ENCODE data around the gene PBXIP1.
"Not testable (repeated sequence)": the region's sequence is repeated elsewhere in the genome, so short reads cannot be mapped to it uniquely, and the experiment has no call there.

PBXIP1 gene, protein sequence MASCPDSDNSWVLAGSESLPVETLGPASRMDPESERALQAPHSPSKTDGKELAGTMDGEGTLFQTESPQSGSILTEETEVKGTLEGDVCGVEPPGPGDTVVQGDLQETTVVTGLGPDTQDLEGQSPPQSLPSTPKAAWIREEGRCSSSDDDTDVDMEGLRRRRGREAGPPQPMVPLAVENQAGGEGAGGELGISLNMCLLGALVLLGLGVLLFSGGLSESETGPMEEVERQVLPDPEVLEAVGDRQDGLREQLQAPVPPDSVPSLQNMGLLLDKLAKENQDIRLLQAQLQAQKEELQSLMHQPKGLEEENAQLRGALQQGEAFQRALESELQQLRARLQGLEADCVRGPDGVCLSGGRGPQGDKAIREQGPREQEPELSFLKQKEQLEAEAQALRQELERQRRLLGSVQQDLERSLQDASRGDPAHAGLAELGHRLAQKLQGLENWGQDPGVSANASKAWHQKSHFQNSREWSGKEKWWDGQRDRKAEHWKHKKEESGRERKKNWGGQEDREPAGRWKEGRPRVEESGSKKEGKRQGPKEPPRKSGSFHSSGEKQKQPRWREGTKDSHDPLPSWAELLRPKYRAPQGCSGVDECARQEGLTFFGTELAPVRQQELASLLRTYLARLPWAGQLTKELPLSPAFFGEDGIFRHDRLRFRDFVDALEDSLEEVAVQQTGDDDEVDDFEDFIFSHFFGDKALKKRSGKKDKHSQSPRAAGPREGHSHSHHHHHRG

GRCh38 chr1:154955718-154956543, at the start of gene PBXIP1:
PBXIP1 (minus strand) TSS chr1:154956099; CDS start chr1:154953721, 2,378 bp downstream.
- DNase-seq = peak; percentile 98

DNA sequence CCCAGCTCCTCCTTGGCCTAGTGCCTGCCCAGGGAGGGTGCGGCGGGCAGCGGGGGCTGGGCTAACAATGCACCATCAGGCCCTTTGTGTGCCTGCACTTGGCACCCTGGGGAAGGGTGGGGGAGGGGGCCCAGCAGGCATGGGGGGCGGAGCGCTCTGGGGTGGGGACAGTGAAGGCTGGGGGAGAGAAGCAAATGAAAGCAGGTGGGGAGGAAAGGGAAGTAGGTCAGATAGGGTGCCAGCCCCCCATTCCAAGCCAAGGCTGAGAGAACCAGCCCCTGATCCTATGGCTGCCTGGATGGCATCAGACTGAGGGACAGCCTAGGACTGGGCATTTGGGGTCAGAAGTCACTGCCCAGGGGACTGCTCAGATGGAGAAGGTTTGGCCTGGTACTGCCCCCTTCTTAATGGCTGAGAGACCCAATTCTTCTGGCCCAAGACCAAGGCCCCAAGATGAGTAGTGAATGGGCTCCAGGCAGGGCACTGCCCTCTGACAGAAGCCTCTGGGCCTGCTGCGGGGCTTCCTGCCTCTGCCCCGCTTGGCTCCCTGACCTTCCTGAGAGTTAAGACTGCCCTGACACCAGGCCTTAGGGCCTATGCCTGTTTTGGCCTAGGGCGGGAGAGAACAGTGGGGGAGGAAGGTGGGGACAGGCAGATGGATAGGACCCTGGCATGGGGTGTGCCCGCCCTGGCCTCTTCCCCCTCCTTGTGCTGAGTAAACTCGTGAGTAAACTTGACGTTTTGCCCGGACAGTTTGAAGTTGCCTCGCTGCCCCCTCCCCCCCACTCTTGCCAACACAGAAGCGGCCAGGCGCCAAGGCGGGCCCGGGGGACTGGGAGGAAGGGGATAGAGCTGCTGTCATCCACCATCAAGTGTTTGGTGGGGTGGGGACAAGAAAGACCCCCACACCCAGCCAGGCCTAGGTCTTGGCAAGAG, 49.4 kb upstream of the PBXIP1 start:
- peak; percentile 43 for DNase-seq

- DNase-seq = no peak
These were observed 48.6 kb upstream of the PBXIP1 start for GRCh38 chr1:155004352-155005075.

DNA sequence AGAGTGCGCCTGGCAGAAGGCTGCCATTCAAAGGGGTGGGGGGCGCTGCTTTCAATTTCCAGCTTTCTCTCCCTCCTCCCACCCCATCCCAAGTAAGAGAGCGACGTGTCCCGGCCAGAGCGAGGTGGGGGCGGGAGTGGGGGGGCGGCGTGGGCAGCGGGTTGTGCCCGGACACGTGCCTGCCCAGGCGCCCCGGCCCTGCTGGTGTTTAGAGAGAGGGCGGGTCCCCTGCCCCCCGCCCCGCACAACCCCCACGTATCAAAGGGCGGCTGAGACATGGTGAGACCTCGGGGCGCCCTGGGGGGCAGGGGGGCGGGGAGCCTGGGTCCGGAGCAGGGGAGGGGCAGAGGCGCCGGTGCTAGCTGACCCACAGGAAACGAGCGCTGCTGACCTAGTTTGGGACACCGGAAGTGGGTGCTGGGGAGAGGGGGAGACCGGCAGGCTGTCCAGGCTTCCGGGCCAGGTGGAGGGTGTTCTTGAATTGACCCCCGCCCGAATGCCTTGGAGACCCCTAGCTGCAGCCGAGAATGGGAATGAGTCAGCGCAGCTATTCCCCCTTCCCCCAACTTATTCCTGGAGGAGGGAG, 48.0 kb upstream of the PBXIP1 start:
- DNase-seq = peak; percentile 49

- DNase-seq = peak; percentile 72
These were observed 47.4 kb upstream of the PBXIP1 start for GRCh38 chr1:155003227-155003765.

- DNase-seq = no peak
These were observed 46.7 kb upstream of the PBXIP1 start, which contains the start of gene ZBTB7B for GRCh38 chr1:155002464-155003226. ZBTB7B (plus strand) TSS chr1:155002802; CDS start chr1:155014661, 11,859 bp downstream.

DNA sequence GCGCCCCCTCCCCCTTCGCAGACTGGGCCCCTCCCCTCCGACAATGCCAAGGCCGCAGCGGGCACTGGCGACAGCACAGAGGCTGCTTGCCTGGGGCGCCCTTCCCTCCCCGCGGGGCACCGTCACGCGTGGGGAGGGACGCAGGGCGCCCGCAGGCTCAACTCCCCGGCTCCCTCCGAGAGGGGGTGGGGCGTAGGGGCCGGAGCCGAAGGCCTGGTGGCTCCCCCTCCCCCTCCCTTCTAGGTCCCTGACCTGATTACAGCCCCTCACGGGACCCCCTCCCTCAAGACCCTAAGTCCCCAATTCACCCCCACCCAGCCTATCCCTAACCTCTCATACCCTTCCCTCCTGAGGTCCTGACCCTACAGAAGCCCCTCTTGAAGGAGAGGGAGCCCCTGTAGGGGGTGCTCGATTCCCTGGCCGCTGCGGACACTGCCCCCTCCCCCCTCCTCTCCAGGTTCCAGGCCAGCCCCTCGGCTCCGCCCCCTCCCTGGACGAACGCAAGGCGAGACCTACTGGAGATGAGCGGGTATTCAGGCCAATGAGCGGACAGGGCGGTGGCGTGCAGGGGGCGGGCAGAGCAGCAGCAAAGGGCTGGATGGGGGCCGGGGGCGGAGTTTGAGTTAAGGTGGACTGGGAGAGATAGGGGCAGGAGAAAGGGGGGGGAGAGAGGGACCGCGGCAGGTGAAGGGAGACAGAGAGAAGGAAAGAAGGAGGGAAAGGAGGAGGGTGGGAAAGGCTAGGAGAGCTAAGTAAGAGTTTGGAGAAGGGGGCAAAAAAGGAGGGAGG, 46.0 kb upstream of the PBXIP1 start:
- peak; percentile 100 for DNase-seq

DNA sequence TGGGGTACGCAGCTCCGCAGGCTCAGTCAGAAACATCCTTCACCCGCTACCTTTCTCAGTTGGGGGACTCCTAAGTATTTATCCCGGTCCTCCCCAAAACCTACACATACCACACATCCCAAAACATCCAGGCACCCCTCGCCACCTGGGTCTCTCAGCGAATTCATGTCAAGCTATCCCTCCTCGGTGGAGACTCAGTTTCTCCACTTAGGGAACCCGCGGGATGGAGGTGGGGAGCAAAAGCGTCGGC, 45.5 kb upstream of the PBXIP1 start:
- no peak for DNase-seq

- peak; percentile 96 for DNase-seq
These were observed 45.0 kb upstream of the PBXIP1 start for GRCh38 chr1:155000726-155001424.

- peak; percentile 85 for DNase-seq
These were observed 44.5 kb upstream of the PBXIP1 start for GRCh38 chr1:155000411-155000725.

DNA sequence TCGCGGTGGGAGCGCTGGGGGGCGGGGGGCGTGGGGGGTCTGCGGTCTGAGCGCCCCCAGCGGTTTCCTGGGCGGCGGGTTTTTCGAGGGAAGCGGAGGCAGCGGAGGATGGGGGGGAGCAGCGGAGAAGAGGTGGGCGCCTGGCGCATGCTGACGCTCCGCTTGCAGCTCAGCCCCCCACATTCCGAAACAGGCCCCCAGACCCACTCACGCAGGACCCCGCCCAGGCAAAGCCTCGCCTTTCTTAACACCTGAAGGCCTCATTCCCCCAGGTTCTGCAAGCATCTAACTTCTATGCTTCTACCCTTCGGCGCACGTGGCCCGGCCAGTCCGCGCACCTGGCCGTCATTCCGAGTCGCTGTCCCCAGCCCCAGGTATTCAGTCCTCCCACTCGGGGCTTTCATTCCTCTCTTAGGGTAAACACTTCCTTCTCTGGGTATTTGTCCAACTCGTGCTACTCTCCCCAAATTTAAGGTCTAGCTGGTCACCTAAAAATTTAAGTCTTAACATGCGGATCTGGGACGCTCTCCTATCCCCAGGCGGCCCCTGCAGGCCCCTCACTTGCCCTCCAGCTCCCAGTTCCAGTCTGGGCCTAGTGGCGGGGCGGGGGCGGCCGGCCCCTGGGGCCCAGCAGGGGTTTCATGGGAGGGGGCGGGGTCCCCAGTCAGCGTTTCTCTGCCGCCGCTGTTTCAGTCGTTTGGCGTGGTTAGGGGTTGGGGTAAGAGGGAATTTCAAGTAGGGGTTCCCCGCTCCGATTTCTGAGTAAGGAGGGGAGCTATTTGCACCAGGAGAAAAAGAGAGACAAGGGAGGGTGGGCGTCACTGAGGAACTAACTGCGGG, 43.9 kb upstream of the PBXIP1 start:
- DNase-seq = peak; percentile 75

- peak; percentile 85 for DNase-seq
These were observed 43.1 kb upstream of the PBXIP1 start for GRCh38 chr1:154998818-154999570.

DNA sequence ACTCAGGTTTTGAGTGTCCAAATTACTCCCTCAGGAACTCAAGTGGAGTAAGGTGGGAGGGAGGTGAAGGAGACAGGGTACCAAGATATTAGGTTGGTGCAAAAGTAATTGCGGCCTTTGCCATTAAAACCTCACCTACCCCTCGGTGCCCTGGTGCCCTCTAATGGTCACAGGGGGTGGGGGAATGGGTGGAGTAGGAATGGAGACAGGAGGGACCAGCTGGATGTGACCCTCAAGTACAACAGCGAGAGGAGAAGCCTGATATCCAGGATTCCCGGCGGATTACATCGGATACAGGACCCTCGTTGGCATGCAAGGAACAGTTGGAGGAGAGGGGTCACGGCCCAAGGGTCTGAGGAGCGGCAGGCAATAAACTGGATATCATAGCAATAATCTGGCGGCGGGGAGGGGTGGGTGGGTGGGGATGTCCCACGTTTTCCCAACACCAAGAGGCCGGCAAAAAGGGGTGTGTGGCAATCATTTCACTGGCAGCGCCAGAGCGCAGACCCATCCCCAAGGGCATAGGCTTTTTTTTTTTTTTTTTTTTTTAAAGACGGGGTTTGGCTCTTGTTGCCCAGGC, 42.4 kb upstream of the PBXIP1 start:
- DNase-seq = no peak

DNA sequence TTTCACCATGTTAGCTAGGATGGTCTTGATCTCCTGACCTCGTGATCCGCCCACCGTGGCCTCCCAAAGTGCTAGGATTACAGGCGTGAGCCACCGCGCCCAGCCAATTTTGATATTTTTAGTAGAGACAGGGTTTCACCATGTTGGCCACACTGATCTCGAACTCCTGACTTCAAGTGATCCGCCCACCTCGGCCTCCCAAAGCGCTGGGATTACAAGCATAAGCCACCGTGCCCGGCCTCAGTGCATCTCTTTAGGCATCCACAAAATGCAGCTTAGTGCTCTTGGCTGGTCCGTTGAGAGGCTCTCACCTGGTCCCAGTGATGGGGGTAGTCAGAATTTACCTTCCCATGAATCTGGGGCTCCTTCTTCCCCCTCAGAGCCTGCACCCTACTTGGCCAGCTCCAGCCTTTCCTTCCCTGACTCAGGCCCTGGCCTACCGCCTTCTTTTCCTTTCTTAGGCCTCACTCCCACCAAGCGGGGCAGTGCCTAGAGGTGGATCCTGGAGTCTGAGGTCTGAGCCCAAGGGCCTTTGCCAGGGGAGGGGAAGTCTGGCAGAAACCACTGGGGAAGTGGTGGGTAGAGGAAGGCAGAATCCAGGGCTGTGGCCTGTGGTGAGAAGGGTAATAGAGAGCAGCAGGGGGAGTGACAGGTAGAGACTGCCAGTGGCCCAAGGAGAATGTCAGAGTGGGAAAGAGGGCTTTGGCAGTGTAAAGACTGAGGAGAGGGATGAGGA, 41.2 kb upstream of the PBXIP1 start:
- no peak for DNase-seq

- DNase-seq = not testable (repeated sequence)
These were observed 39.5 kb upstream of the PBXIP1 start for GRCh38 chr1:154995301-154995983.
